CD14-positive monocyte (primary cell): Measurements from ENCODE around the gene PARP14. TPM values are rescaled to one million over a fixed set of nuclear protein-coding genes. Genes with fewer than 3 reads are reported as not detected.

Source experiments
- DNase-seq, 3 donors: peaks; one replicate each; pipeline ENCODE4 v3.0.0-alpha.2; 2011 to 2022
- H2AFZ ChIP-seq: 2 replicates; pipeline ENCODE4 v1.6.0; 2012; ENCODE audit warnings: mild to moderate bottlenecking, low read depth, low read length, inconsistent platforms; ENCODE audit not compliant: insufficient read depth, poor library complexity, severe bottlenecking
- H3K27ac ChIP-seq, 2 donors: 1 replicate in 1 of 2; 2 replicates in 1 of 2; pipeline ENCODE4 v1.5.1; 2012 to 2013; ENCODE audit warnings: low read length in 2 of 2, control low read depth in 1 of 2, inconsistent platforms in 1 of 2, low read depth in 1 of 2, mild to moderate bottlenecking in 1 of 2
- H3K27me3 ChIP-seq, 2 donors: one replicate each; pipeline versions ENCODE4 v1.6.0 to v1.6.1; 2011 to 2013; ENCODE audit warnings: low read length in 2 of 2; ENCODE audit not compliant: control insufficient read depth in 2 of 2, insufficient read depth in 2 of 2
- H3K36me3 ChIP-seq, 2 donors: replicated peaks in 1 of 2; 1 replicate in 1 of 2; 2 replicates in 1 of 2; pipeline versions ENCODE4 v1.5.1 to v1.6.1; 2012 to 2013; ENCODE audit warnings: low read length in 2 of 2, control low read depth in 1 of 2, inconsistent platforms in 1 of 2, mild to moderate bottlenecking in 1 of 2; ENCODE audit not compliant: insufficient read depth in 2 of 2, control insufficient read depth in 1 of 2
- H3K4me1 ChIP-seq, 2 donors: 1 replicate in 1 of 2; 2 replicates in 1 of 2; pipeline versions ENCODE4 v1.5.1 to v1.6.1; 2012 to 2013; ENCODE audit warnings: low read length in 2 of 2, control low read depth in 1 of 2, inconsistent platforms in 1 of 2, mild to moderate bottlenecking in 1 of 2, moderate library complexity in 1 of 2; ENCODE audit not compliant: insufficient read depth in 2 of 2, control insufficient read depth in 1 of 2
- H3K4me2 ChIP-seq: replicated peaks from 2 replicates; pipeline ENCODE3; 2012; ENCODE audit warnings: low read length, moderate library complexity, mild to moderate bottlenecking; ENCODE audit not compliant: poor library complexity, severe bottlenecking; ENCODE audit errors: extremely low read depth
- H3K4me3 ChIP-seq, 3 experiments: fragments of 200-600 bp in 1 of 3; sonication (generic) in 1 of 3; replicated peaks in 1 of 3; 1 replicate in 2 of 3; 2 replicates in 1 of 3; pipeline ENCODE4 v1.5.1; 2011 to 2013; ENCODE audit warnings: low read length in 3 of 3, mild to moderate bottlenecking in 3 of 3, control low read depth in 2 of 3, low read depth in 2 of 3, inconsistent platforms in 1 of 3, moderate library complexity in 1 of 3
- H3K79me2 ChIP-seq: 2 replicates; pipeline ENCODE4 v1.6.0; 2012; ENCODE audit warnings: mild to moderate bottlenecking, control low read depth, inconsistent platforms, low read length, moderate library complexity; ENCODE audit not compliant: insufficient read depth
- H3K9ac ChIP-seq: 2 replicates; pipeline ENCODE4 v1.6.0; 2017; ENCODE audit warnings: low read length, mild to moderate bottlenecking; ENCODE audit not compliant: insufficient read depth, poor library complexity, severe bottlenecking
- H3K9me3 ChIP-seq, 2 donors: replicated peaks in 1 of 2; 1 replicate in 1 of 2; 2 replicates in 1 of 2; pipeline versions ENCODE4 v1.5.1 to v1.6.1; 2012 to 2013; ENCODE audit warnings: low read length in 2 of 2, control low read depth in 1 of 2; ENCODE audit not compliant: control insufficient read depth in 1 of 2, insufficient read depth in 1 of 2
- H4K20me1 ChIP-seq: 2 replicates; pipeline ENCODE4 v1.6.0; 2012; ENCODE audit warnings: mild to moderate bottlenecking, low read length, control low read depth, moderate library complexity; ENCODE audit not compliant: insufficient read depth
- H3K27ac Mint-ChIP-seq, 7 donors: one replicate each; pipeline ENCODE4 v1.8.0; 2020; ENCODE audit warnings: mild to moderate bottlenecking in 7 of 7, mixed read lengths in 7 of 7, moderate library complexity in 6 of 7, inconsistent platforms in 2 of 7
- H3K27me3 Mint-ChIP-seq, 3 donors: one replicate each; pipeline ENCODE4 v1.8.0; 2021 to 2022; ENCODE audit warnings: low read depth in 3 of 3, mild to moderate bottlenecking in 3 of 3, mixed read lengths in 3 of 3, moderate library complexity in 3 of 3, inconsistent platforms in 1 of 3
- H3K36me3 Mint-ChIP-seq, 2 donors: one replicate each; pipeline ENCODE4 v1.8.0; 2020; ENCODE audit warnings: mixed read lengths in 2 of 2, inconsistent platforms in 1 of 2, mild to moderate bottlenecking in 1 of 2
- H3K4me1 Mint-ChIP-seq: one replicate; pipeline ENCODE4 v1.8.0; 2020; ENCODE audit warnings: mild to moderate bottlenecking, mixed read lengths
- H3K4me3 Mint-ChIP-seq, 2 donors: one replicate each; pipeline ENCODE4 v1.8.0; 2020; ENCODE audit warnings: mild to moderate bottlenecking in 2 of 2, mixed read lengths in 2 of 2, moderate library complexity in 1 of 2
- H3K9me3 Mint-ChIP-seq, 7 donors: one replicate each; pipeline ENCODE4 v1.8.0; 2020 to 2022; ENCODE audit warnings: mixed read lengths in 7 of 7, mild to moderate bottlenecking in 6 of 7, moderate library complexity in 6 of 7, inconsistent platforms in 2 of 7
- WGBS: methylation state at CpG from one replicate; pipeline ENCODE4 v1.1.5; 2013; ENCODE audit warnings: missing lambda C conversion rate; ENCODE audit not compliant: insufficient coverage; 5-methylcytosine and 5-hydroxymethylcytosine counted together
- intact Hi-C, 2 donors: fragments of 100-400 bp; cut with micrococcal nuclease; formaldehyde crosslinking; loops; one replicate each; pipeline versions ENCODE4 v1.15.0 to v1.15.1; 2023
- polyA plus RNA-seq, 3 donors: library from polyadenylated mRNA; depleted of rRNA in 1 of 3; unstranded in 2 of 3; stranded (reverse) in 1 of 3; fragments of 300-500 nt in 2 of 3; fragments of >200 nt in 1 of 3; fragmentation: Illumina TruSeq in 2 of 3; gene quantifications; 1 replicate in 2 of 3; 2 replicates in 1 of 3; pipeline ENCODE4 v1.2.3, GENCODE V29; 2012 to 2021
- TF ChIP-seq, protein P1 (sequence below): fragments of 200-600 bp; IDR thresholded peaks from one replicate; pipeline ENCODE4 v1.8.0; 2022; ENCODE audit warnings: antibody characterized with exemption, mild to moderate bottlenecking

The PARP14 gene
- polyA plus RNA-seq, 3 donors, result 22.1 to 68.8 (median 26.9) TPM

DNA sequence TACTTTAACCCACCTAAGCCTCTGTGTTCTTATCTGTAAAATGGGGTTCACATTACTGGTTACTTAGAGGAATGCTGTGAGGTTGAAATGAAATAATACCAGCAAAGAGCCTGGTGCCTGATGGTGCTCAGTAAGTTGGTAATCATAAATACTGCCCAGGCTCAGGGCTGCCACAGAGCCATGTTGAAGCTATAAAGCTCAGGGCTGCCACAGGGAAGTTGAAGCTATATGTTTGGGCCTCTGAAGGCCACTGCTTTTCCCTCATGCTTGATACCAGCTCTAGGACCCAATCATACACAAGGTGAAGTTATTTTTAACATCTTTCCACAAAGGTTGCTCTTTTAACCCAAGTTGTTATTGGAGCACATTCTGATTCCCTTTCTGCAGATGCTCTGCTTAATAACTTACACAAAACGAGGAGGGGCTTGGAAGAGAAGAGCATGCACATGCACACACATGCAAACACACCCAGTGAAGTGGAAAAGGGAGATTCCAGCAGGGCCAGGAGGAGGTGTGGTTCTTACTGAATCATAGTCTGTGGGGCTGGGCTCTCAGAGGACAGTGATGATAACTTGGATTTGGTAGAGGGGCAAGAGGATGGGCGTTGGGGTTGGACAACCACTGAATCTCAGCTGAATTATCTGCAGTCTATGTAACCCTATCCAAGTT is 17.4 kb downstream of the PARP14 start:
- H3K4me3 ChIP-seq, result no peak overlapping the region

DNA sequence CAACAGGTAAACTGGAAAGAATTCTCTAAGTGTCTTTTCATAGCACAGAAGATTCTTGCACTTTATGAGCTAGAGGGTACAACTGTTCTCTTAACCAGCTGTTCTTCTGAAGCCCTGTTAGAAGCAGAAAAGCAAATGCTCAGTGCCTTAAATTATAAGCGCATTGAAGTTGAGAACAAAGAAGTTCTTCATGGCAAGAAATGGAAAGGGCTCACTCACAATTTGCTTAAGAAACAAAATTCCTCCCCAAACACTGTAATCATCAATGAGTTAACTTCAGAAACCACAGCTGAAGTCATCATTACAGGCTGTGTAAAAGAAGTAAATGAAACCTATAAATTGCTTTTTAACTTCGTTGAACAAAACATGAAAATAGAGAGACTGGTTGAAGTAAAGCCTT is 19.6 kb downstream of the PARP14 start:
- TF ChIP-seq, protein P1, sequence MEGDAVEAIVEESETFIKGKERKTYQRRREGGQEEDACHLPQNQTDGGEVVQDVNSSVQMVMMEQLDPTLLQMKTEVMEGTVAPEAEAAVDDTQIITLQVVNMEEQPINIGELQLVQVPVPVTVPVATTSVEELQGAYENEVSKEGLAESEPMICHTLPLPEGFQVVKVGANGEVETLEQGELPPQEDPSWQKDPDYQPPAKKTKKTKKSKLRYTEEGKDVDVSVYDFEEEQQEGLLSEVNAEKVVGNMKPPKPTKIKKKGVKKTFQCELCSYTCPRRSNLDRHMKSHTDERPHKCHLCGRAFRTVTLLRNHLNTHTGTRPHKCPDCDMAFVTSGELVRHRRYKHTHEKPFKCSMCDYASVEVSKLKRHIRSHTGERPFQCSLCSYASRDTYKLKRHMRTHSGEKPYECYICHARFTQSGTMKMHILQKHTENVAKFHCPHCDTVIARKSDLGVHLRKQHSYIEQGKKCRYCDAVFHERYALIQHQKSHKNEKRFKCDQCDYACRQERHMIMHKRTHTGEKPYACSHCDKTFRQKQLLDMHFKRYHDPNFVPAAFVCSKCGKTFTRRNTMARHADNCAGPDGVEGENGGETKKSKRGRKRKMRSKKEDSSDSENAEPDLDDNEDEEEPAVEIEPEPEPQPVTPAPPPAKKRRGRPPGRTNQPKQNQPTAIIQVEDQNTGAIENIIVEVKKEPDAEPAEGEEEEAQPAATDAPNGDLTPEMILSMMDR, result no peak
- H3K27ac ChIP-seq, result no peak overlapping the region
- no peak overlapping the region for H3K4me3 ChIP-seq
- no peak for DNase-seq
- H2AFZ ChIP-seq, result no peak overlapping the region
- no peaks in the 10 kb centered on the region for H3K27me3 Mint-ChIP-seq
- H3K79me2 ChIP-seq, result no peaks in the 10 kb centered on the region
- H3K9me3 Mint-ChIP-seq, result no peaks in the 10 kb centered on the region
- H3K4me1 Mint-ChIP-seq, result no peaks in the 10 kb centered on the region
- H3K36me3 ChIP-seq, result peaks cover 78 to 100% of the 10 kb centered on the region in 2 donors
- no peaks in the 10 kb centered on the region for H3K27me3 ChIP-seq
- no peak overlapping the region for H3K9ac ChIP-seq
- H3K4me2 ChIP-seq, result no peak overlapping the region
- H4K20me1 ChIP-seq, result peaks cover 90% of the 10 kb centered on the region
- no peak overlapping the region for H3K27ac Mint-ChIP-seq
- no peaks in the 10 kb centered on the region for H3K4me1 ChIP-seq
- no CpG with 5 or more reads among the region's 2 CpGs for WGBS
- no peak overlapping the region for H3K4me3 Mint-ChIP-seq
- intact Hi-C loops, result no loop called here
- no peaks in the 10 kb centered on the region for H3K9me3 ChIP-seq
- H3K36me3 Mint-ChIP-seq, result peaks cover 86 to 99% of the 10 kb centered on the region in 2 donors

More for the DNA sequence above, 17.4 kb downstream of the PARP14 start:
- Mint-ChIP-seq H3K36me3 (peaks cover 86 to 99% of the 10 kb centered on the region in 2 donors), H3K27me3 (no peaks in the 10 kb centered on the region), H3K9me3 (no peaks in the 10 kb centered on the region), H3K4me3 (no peak overlapping the region), H3K27ac (no peak overlapping the region), H3K4me1 (no peaks in the 10 kb centered on the region)
- no CpG with 5 or more reads among the region's 2 CpGs for WGBS
- TF ChIP-seq, protein P1, result no peak
- peaks cover 86% of the 10 kb centered on the region for H4K20me1 ChIP-seq
- no peaks in the 10 kb centered on the region for H3K79me2 ChIP-seq
- intact Hi-C loops, result no loop called here
- H2AFZ ChIP-seq, result no peak overlapping the region
- H3K9ac ChIP-seq, result no peak overlapping the region
- H3K4me1 ChIP-seq, result no peaks in the 10 kb centered on the region
- H3K27me3 ChIP-seq, result no peaks in the 10 kb centered on the region
- H3K27ac ChIP-seq, result no peak overlapping the region
- H3K4me2 ChIP-seq, result no peak overlapping the region
- peaks cover 59 to 100% of the 10 kb centered on the region in 2 donors for H3K36me3 ChIP-seq
- DNase-seq, result no peak
- H3K9me3 ChIP-seq, result no peaks in the 10 kb centered on the region
